Hepatocyte (in vitro differentiated cells): Measurements from ENCODE around the gene MAPRE2.

ENCODE experiments used
- EZH2 ChIP-seq: fragments of 200-600 bp; sonication (generic); IDR thresholded peaks from 2 replicates; pipeline ENCODE4 v1.6.1; 2016; ENCODE audit warnings: antibody characterized with exemption, mild to moderate bottlenecking, borderline replicate concordance
- TF ChIP-seq, protein P1 (sequence below): fragments of 200-600 bp; sonication (generic); IDR thresholded peaks from 2 replicates; pipeline ENCODE4 v1.5.1; 2016; ENCODE audit warnings: antibody characterized with exemption, mild to moderate bottlenecking; ENCODE audit not compliant: poor library complexity

DNA sequence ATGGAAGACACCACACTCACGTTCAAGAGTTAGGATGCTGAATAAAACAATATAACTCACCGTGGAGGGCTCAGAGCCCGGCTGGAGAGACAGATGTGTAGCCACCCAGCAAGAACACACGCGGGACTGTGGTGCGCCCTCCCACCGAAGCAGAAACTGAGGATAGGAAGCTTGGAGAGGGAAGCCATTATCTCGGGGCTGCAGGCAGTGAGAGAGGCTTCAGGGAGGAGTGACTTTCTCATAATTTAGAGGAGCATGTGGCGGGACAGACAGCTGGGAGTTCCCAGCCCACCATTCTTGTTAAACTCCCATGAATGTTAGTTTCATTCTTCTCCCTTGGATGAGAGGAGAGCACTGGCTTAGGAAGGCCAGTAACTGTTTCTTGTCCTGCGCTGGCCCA, 96.4 kb downstream of the MAPRE2 start:
- no peak for TF ChIP-seq EZH2
- TF ChIP-seq, protein P1, sequence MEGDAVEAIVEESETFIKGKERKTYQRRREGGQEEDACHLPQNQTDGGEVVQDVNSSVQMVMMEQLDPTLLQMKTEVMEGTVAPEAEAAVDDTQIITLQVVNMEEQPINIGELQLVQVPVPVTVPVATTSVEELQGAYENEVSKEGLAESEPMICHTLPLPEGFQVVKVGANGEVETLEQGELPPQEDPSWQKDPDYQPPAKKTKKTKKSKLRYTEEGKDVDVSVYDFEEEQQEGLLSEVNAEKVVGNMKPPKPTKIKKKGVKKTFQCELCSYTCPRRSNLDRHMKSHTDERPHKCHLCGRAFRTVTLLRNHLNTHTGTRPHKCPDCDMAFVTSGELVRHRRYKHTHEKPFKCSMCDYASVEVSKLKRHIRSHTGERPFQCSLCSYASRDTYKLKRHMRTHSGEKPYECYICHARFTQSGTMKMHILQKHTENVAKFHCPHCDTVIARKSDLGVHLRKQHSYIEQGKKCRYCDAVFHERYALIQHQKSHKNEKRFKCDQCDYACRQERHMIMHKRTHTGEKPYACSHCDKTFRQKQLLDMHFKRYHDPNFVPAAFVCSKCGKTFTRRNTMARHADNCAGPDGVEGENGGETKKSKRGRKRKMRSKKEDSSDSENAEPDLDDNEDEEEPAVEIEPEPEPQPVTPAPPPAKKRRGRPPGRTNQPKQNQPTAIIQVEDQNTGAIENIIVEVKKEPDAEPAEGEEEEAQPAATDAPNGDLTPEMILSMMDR: no peak
